HG03457 (cell line): Measurements from ENCODE around the gene BOLA2B.
A peak's percentile ranks its signal among the peaks of the same experiment; 100 is the strongest.
"Not testable (repeated sequence)": the region's sequence is repeated elsewhere in the genome, so short reads cannot be mapped to it uniquely, and the experiment has no call there.

Experiments
- ATAC-seq: cut with Tn5 transposase; IDR thresholded peaks from one replicate; pipeline ENCODE4 v1.9.1; 2021; ENCODE audit warnings: moderate number of reproducible peaks; ENCODE audit not compliant: unreplicated experiment

The BOLA2B gene

DNA sequence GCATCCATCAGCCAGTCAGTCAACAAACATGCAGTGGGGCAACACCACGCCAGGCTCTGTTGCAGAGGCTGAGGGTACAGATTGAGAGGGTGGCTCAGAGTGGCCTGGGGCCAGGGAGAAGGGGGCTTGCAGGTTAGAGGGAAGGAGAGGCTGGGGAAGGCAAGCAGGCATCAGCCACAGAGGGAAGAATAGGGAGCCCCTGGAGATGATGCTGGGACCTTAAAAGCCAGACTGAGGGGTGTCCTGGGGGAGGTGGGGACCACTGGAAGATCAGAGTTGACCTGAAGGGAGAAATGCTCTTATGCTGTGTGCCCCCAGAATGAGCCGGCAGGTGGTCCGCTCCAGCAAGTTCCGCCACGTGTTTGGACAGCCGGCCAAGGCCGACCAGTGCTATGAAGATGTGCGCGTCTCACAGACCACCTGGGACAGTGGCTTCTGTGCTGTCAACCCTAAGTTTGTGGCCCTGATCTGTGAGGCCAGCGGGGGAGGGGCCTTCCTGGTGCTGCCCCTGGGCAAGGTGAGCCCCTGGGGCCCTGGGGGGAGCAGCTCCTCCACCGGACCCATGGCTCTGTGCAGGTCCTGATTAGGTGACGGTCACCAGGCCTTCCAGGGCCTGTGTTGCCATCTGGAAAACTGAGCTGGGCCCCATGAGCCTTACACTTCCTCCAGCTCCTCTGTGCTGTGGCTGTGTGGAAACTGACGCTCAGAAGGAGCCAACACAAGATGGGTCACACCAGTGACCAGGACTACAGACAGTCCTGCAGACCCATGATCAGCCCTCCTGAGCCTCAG lies 8.4 kb downstream of the BOLA2B start:
- no peak for ATAC-seq

GRCh38 chr16:30184096-30184890 lies 9.2 kb downstream of the BOLA2B start:
- no peak for ATAC-seq

GRCh38 chr16:30183233-30184095 lies 10.0 kb downstream of the BOLA2B start, which contains the start of gene CORO1A:
Gene CORO1A (plus strand): TSS chr16:30183602. CDS start chr16:30185210, 1,608 bp downstream.
- ATAC-seq, result peak; percentile 39

DNA sequence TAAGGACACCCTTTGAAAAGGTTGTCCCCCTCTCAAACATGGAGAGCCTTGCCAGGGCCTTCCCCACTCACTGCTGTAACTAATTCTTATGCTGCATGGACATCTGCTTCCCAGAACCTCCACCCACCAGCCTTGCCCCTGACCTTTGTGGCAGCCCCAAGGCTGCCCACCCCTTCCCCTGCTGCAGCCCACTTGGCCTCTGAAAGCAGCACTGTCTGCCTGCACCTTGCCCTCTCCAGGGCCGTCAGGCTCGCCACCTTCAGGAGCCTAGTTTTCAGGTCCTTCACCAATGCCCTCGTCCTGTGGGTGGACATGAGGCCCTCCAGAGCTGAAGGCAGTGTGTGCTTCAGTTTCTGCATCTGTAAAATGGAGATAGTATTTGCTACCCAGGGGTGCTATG lies 12.7 kb downstream of the BOLA2B start:
- no peak for ATAC-seq

- ATAC-seq, result no peak
Measured at GRCh38 chr16:30179931-30180330, 13.5 kb downstream of the BOLA2B start.

GRCh38 chr16:30179195-30179594 lies 14.3 kb downstream of the BOLA2B start:
- ATAC-seq, result no peak

DNA sequence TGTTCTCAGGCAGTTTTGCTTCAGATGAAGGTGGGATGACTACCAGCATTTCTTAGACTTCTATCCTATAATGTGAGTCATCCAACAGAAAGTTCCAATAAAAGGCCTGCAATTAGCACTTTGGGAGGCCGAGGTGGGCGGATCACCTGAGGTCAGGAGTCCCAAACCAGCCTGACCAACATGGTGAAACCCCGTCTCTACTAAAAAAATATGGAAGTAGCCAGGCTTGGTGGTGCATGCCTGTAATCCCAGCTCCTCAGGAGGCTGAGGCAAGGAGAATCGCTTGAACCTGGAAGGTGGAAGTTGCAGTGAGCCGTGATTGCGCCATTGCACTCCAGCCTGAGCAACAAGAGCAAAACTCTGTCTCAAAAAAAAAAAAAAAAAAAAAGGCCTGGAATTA lies 16.6 kb downstream of the BOLA2B start:
- ATAC-seq, result not testable (repeated sequence)

DNA sequence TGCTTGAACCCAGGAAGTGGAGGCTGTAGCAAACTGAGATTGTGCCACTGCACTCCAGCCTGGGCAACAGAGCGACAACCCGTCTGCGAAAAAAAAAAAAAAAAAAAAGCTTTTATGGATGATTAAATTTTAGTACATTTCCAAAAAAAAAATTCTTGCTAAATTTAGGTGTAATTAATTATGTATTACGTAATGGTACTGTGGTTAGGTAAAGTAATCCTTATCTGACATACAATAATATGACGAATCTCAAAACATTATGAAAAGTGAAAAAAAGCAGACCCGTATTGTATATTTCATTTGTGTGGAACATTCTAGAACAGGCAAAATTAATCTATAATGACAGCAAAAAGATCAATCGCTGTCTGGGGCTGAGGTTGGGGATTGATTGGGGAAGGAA lies 20.4 kb downstream of the BOLA2B start:
- no peak for ATAC-seq

DNA sequence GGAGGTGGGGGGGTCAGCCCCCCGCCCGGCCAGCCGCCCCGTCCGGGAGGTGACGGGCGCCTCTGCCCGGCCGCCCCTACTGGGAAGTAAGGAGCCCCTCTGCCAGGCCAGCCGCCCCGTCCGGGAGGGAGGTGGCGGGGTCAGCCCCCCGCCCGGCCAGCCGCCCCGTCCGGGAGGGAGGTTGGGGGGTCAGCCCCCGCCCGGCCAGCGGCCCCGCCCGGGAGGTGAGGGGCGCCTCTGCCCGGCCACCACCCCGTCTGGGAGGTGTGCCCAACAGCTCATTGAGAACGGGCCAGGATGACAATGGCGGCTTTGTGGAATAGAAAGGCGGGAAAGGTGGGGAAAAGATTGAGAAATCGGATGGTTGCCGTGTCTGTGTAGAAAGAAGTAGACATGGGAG lies 23.3 kb downstream of the BOLA2B start:
- ATAC-seq, result not testable (repeated sequence)

DNA sequence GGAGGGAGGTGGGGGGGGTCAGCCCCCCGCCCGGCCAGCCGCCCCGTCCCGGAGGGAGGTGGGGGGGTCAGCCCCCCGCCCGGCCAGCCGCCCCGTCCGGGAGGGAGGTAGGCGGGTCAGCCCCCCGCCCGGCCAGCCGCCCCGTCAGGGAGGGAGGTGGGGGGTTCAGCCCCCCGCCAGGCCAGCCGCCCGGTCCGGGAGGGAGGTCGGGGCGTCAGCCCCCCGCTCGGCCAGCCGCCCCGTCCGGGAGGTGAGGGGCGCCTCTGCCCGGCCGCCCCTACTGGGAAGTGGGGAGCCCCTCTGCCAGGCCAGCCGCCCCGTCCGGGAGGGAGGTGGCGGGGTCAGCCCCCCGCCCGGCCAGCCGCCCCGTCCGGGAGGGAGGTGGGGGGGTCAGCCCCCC lies 24.1 kb downstream of the BOLA2B start:
- ATAC-seq, result not testable (repeated sequence)

DNA sequence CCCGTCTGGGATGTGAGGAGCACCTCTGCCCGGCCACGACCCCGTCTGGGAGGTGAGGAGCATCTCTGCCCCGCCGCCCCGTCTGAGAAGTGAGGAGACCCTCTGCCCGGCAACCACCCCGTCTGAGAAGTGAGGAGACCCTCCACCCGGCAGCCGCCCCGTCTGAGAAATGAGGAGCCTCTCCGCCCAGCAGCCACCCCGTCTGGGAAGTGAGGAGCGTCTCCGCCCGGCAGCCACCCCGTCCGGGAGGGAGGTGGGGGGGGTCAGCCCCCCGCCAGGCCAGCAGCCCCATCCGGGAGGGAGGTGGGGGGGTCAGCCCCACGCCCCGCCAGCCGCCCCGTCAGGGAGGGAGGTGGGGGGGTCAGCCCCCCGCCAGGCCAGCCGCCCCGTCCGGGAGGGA lies 24.7 kb downstream of the BOLA2B start:
- ATAC-seq, result not testable (repeated sequence)

DNA sequence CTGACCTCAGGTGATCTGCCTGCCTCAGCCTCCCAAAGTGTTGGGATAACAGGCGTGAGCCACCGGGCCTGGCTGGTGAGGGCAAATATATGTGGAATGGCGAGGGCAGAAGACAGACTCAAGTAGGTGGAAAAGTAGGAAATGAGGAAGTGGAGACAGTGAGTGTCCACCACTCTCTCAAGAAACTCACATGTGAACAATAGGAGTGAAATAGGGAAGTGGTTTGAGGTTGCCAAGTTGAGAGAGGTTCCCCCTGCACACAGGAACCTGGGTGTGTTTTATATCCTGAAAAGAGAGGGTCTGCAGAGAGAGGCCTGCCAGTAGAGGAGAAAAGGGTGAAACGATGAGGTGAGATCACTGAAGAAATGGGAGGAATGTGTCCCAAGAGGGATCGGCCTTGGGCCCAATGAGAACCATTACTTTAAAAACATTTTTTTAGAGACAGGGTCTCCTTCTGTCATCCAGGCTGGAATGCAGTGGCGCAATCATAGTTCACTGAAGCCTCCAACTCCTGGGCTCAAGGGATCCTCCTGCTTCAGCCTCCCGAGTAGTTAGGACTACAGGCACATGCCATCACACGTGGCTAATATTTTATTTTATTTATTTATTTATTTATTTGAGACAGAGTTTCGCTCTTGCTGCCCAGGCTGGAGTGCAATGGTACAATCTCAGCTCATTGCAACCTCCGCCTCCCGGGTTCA lies 27.1 kb downstream of the BOLA2B start:
- ATAC-seq, result no peak

DNA sequence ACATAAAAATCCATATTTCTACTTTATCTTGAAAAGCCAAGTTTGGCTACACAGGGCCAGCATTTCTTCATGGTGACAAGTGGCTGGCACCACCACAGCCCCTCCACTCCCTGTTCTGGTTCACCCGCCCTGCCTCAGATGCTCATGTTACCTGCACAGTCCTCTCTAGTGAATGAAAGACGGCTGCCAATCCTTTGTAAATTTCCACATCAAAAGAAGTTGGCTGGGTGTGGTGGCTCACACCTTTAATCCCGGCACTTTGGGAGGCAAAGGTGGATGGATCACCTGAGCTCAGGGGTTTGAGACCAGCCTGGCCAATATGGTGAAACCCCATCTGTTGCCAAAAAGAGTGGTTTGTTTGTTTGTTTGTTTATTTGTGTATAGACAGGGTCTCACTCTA lies 29.9 kb downstream of the BOLA2B start:
- no peak for ATAC-seq

DNA sequence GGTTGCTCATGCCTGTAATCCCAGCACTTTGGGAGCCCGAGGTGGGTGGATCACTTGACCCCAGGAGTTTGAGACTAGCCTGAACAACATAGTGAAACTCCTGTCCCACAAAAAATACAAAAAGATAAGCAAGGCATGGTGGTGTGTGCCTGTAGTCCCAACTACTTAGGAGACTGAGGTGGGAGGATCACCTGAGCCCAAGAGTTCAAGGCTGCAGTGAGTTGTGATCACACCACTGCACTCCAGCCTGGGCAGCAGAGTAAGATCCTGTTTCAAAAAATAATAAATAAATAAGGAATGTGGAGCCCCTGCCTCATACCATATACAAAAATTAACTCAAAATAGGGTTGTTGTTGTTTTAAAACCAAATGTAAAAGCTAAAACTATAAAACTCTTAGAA lies 36.3 kb downstream of the BOLA2B start:
- ATAC-seq, result no peak

- ATAC-seq, result no peak
Measured at GRCh38 chr16:30155188-30155587, 38.3 kb downstream of the BOLA2B start.

DNA sequence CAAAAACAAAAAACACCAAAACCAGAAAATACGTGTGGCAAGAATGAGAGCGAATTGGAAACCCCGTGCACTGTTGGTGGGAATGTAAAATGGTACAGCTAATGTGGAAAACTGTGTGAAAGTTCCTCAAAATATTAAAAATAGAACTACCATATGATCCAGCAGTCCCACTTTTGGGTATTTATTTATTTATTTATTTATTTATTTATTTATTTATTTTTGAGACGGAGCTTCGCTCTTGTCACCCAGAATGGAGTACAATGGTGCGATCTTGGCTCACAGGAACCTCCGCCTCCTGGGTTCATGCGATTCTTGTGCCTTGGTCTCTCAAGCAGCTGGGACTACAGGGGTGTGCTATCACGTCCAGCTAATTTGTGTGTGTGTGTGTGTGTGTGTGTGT lies 40.9 kb downstream of the BOLA2B start:
- ATAC-seq, result no peak

GRCh38 chr16:30151091-30151490 lies 42.4 kb downstream of the BOLA2B start:
- no peak for ATAC-seq

GRCh38 chr16:30149250-30149930 lies 44.1 kb downstream of the BOLA2B start:
- ATAC-seq, result no peak

GRCh38 chr16:30147843-30148510 lies 45.5 kb downstream of the BOLA2B start:
- no peak for ATAC-seq
